GM21529 (cell line): ENCODE data around the gene SH3GL2.

Experiments used
- ATAC-seq: cut with Tn5 transposase; IDR thresholded peaks from one replicate; pipeline ENCODE4 v1.9.1; 2021; ENCODE audit not compliant: unreplicated experiment

SH3GL2 gene

GRCh38 chr9:17802249-17802857 lies 223.5 kb downstream of the SH3GL2 start:
- ATAC-seq: no peak

GRCh38 chr9:17807613-17808282 lies 228.9 kb downstream of the SH3GL2 start:
- peak; percentile 60 for ATAC-seq

- no peak for ATAC-seq
Measured at GRCh38 chr9:17810317-17810716, 231.5 kb downstream of the SH3GL2 start.

GRCh38 chr9:17810728-17811571 lies 232.1 kb downstream of the SH3GL2 start:
- ATAC-seq: peak; percentile 51

GRCh38 chr9:17813798-17814197 lies 234.9 kb downstream of the SH3GL2 start:
- ATAC-seq: no peak

- no peak for ATAC-seq
Measured at GRCh38 chr9:17816431-17817027, 237.7 kb downstream of the SH3GL2 start.

GRCh38 chr9:17824191-17824590 lies 245.3 kb downstream of the SH3GL2 start:
- ATAC-seq: no peak

GRCh38 chr9:17824616-17825264 lies 245.9 kb downstream of the SH3GL2 start:
- ATAC-seq: no peak

GRCh38 chr9:17825265-17825659 lies 246.4 kb downstream of the SH3GL2 start:
- no peak for ATAC-seq

GRCh38 chr9:17829064-17829463 lies 250.2 kb downstream of the SH3GL2 start:
- ATAC-seq: no peak

- no peak for ATAC-seq
Measured at GRCh38 chr9:17829812-17830385, 251.0 kb downstream of the SH3GL2 start.

GRCh38 chr9:17832812-17833211 lies 253.9 kb downstream of the SH3GL2 start:
- ATAC-seq: no peak

- no peak for ATAC-seq
Measured at GRCh38 chr9:17833846-17834245, 255.0 kb downstream of the SH3GL2 start.

GRCh38 chr9:17837965-17838364 lies 259.1 kb downstream of the SH3GL2 start:
- ATAC-seq: no peak

GRCh38 chr9:17839776-17840175 lies 260.9 kb downstream of the SH3GL2 start:
- no peak for ATAC-seq

- ATAC-seq: no peak
Measured at GRCh38 chr9:17843236-17843635, 264.4 kb downstream of the SH3GL2 start.
